Dendritic cell treated with granulocyte-macrophage colony-stimulating factor and Interleukin-4, amounts not matched to agents 40 ng/mL and 50 ng/mL, for 4 days (primary cell): Measurements from ENCODE around the gene PNO1.

Experiments used
- H3K27ac Mint-ChIP-seq: one replicate; pipeline ENCODE4 v1.8.0; 2022; ENCODE audit warnings: mild to moderate bottlenecking, mixed read lengths
- H3K27me3 Mint-ChIP-seq: one replicate; pipeline ENCODE4 v1.8.0; 2022; ENCODE audit warnings: mild to moderate bottlenecking, mixed read lengths
- H3K36me3 Mint-ChIP-seq: one replicate; pipeline ENCODE4 v1.8.0; 2022; ENCODE audit warnings: low read depth, mixed read lengths
- H3K4me1 Mint-ChIP-seq: one replicate; pipeline ENCODE4 v1.8.0; 2022; ENCODE audit warnings: low read depth, mixed read lengths
- H3K4me3 Mint-ChIP-seq: one replicate; pipeline ENCODE4 v1.8.0; 2022; ENCODE audit warnings: mild to moderate bottlenecking, moderate library complexity, mixed read lengths
- H3K9me3 Mint-ChIP-seq: one replicate; pipeline ENCODE4 v1.8.0; 2022; ENCODE audit warnings: mixed read lengths
- intact Hi-C: fragments of 100-400 bp; cut with micrococcal nuclease; formaldehyde crosslinking; loops from one replicate; pipeline ENCODE4 v1.15.0; 2022

Gene PNO1

DNA sequence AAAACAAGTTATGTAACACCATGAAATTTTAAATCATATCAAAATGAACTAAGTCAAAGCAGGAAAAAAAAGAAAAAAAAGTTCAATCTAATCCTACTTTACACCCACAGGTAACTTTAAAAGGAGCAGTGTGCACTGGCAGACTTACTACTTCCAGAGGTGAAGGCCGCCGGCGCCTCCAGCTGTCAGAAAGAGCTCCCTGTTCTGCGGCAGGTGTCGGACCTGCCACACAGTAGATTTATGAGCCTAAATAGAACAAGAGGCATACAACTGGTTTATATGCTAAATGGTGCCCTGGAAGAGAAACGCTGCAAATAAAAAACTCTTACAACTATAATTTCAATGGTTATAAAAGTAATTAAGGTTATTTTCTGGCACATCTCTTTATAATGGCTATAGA lies 23.1 kb upstream of the PNO1 start:
- H3K4me3 Mint-ChIP-seq: no peak overlapping the region
- no peaks in the 10 kb centered on the region for H3K9me3 Mint-ChIP-seq
- H3K36me3 Mint-ChIP-seq: peaks cover 52% of the 10 kb centered on the region

DNA sequence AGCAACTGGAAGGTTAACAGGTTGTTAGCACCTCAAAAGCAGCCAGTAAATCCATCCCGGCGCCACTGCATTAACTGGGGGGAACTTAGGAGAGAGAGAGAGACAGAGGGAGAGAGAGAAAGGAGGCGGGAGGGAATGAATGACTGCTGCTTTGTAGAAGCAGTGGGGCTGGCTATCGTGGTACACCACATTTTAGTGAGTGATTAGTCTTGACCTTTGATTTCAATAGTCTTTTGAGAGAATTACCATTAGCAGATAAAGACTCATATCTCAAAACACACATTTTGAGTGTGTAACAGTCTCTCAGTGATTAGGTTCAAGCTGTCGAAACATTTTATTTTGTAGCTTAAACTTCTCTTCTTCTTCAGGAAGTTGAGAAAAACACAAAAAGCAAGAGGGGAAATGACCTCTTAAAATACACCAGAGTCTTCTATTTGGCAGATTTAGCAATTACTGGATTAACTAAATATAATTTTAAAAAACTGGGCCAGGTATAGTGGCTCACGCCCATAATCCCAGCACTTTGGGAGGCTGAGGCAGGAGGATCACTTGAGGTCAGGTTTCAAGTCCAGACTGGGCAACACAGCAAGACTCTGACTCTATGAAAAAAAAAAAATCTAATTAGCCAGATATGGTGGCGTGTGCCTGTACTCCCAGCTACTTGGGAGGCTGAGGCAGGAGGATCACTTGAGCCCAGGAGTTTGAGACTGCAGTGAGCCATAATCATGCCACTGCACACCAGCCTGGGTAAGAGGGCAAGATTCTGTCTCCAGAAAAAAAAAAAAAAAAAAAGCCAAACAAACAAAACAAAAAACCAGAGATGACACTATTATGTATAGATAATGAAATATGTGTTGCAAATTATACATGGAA lies 22.0 kb upstream of the PNO1 start:
- intact Hi-C loops: no loop called here
- Mint-ChIP-seq H3K36me3 (peaks cover 48% of the 10 kb centered on the region), H3K4me3 (no peak overlapping the region), H3K27me3 (no peaks in the 10 kb centered on the region), H3K9me3 (no peaks in the 10 kb centered on the region), H3K4me1 (peaks cover 18% of the 10 kb centered on the region), H3K27ac (no peak overlapping the region)

More for the DNA sequence above, 23.1 kb upstream of the PNO1 start:
- Mint-ChIP-seq H3K4me1 (peaks cover 18% of the 10 kb centered on the region), H3K27me3 (no peaks in the 10 kb centered on the region), H3K27ac (no peak overlapping the region)
- intact Hi-C loops: no loop called here

DNA sequence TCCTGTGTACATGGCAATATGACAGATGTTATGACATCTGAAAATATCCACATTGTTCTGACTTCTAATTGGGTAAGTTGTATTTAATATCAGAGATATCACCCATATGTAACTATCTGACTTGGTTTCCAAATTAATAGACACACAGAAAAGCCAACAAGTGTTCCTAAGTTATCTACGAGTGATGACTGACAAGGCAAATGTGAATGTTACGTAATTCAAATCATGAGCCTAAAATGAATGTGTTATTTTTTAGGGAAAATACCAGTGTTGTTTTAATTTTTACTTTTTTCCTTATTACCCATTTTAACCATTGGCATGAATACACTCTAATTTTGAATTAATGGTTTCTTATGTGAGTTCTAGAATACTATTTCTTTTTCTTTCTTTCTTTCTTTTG lies 15.8 kb upstream of the PNO1 start:
- Mint-ChIP-seq H3K9me3 (no peaks in the 10 kb centered on the region), H3K36me3 (peaks cover 35% of the 10 kb centered on the region), H3K27ac (no peak overlapping the region), H3K4me3 (no peak overlapping the region), H3K4me1 (no peaks in the 10 kb centered on the region), H3K27me3 (no peaks in the 10 kb centered on the region)
- intact Hi-C loops: no loop called here

DNA sequence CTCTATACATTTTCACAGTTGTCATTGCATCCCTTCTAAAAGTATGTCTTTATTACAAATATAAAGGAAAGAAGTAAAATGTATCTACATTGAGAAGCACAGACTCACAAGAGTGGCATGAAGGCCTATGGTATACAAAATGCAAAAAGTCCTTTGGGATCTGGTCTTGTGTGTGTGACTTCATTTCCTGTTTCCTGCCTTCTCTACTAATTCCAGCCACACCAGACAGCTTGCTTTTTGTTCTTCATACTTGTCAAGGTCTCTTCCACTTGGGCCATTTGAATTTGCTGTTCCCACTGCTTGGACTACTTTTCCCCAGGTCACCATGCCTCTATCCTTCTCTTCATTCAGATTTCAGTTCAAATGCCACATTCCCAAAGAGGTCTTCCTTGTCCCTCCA lies 6.7 kb upstream of the PNO1 start:
- intact Hi-C loops: no loop called here
- H3K9me3 Mint-ChIP-seq: no peaks in the 10 kb centered on the region
- no peak overlapping the region for H3K4me3 Mint-ChIP-seq
- H3K27me3 Mint-ChIP-seq: no peaks in the 10 kb centered on the region
- peak overlapping the region; percentile 20 for H3K27ac Mint-ChIP-seq
- peaks cover 15% of the 10 kb centered on the region for H3K4me1 Mint-ChIP-seq
- H3K36me3 Mint-ChIP-seq: peaks cover 6% of the 10 kb centered on the region

DNA sequence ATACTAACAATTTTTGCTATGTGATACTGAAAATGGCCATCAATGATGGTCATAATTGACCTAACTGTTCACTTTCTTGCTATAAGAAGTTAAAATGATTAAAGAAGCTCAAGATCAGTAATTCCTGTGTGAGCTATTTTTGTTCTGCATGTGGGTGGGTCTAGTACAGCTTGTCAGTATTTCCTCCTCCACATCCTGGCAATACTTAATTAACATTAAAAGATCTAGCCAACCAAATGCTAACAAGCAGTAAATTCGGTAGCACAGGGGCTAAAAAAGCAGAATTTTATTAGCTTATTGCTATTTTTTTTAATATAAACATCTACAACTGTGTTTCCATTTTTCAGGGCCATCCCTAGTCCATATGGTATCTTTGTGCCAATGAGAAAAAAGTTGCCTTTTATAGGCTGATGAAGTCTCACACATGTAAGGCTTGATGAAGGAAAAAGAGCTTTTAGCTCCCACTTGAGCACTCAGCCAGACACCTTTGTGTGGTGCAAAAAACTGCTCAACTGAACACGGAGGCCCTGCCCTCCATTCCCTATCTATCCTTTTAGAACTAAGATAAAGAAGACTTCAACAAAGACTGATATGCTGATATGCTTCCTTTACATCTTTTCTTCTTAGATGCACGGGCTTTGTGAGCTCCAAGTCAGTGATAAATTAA lies 4.9 kb upstream of the PNO1 start:
- intact Hi-C loops: no loop called here
- H3K4me3 Mint-ChIP-seq: no peak overlapping the region
- H3K36me3 Mint-ChIP-seq: peaks cover 18% of the 10 kb centered on the region
- peaks cover 24% of the 10 kb centered on the region for H3K4me1 Mint-ChIP-seq
- H3K9me3 Mint-ChIP-seq: no peaks in the 10 kb centered on the region
- H3K27me3 Mint-ChIP-seq: no peaks in the 10 kb centered on the region
- H3K27ac Mint-ChIP-seq: no peak overlapping the region

DNA sequence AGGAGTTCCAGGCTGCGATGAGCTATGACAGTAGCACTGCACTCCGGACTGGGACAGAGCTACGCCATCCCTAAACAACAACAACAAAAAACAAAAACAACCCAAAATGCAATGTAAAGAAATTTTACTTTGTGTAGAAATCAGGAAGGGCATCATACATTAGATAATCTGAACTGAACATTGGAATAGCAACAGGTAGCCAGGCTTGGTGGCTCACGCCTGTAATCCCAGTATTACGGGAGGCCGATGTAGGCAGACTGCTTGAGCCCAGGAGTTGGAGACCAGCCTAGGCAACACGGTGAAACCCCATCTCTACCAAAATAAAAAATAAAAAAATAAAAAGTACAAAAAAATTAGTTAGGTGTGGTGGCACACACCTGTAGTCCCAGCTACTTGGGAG lies 2.1 kb upstream of the PNO1 start:
- Mint-ChIP-seq H3K4me1 (peaks cover 24% of the 10 kb centered on the region), H3K4me3 (no peak overlapping the region), H3K27me3 (no peaks in the 10 kb centered on the region), H3K27ac (no peak overlapping the region), H3K36me3 (peaks cover 33% of the 10 kb centered on the region), H3K9me3 (no peaks in the 10 kb centered on the region)
- intact Hi-C loops: loop anchor here (2.0 kb wide), 3 partner anchors 33 to 97 kb away; partner anchors contain the start of genes C1D and PPP3R1

DNA sequence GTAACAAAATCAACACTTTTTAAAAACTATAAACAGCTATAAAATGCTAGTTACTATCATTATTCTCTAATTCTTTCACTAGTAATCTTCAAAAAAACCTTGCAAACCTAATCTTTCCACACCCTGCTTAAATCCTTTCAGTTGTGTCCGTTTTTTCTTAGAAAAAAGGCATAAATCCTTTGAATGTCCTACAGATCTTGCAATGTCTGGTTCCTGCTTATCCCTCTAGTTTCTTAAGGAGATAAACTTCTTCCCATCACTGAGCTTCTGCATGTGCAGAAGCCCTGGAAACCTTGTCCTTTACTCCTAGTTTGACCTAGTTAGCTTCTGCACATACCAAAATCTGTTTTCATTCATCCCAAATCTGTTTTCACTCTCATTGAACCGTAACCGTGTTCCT lies 1.3 kb upstream of the PNO1 start:
- Mint-ChIP-seq H3K4me3 (peak overlapping the region; percentile 99), H3K36me3 (peaks cover 37% of the 10 kb centered on the region), H3K9me3 (no peaks in the 10 kb centered on the region), H3K27ac (peak overlapping the region; percentile 95), H3K27me3 (no peaks in the 10 kb centered on the region), H3K4me1 (peaks cover 18% of the 10 kb centered on the region)
- intact Hi-C loops: loop anchor here (2.0 kb wide), 3 partner anchors 34 to 96 kb away; partner anchors contain the start of genes C1D and PPP3R1

DNA sequence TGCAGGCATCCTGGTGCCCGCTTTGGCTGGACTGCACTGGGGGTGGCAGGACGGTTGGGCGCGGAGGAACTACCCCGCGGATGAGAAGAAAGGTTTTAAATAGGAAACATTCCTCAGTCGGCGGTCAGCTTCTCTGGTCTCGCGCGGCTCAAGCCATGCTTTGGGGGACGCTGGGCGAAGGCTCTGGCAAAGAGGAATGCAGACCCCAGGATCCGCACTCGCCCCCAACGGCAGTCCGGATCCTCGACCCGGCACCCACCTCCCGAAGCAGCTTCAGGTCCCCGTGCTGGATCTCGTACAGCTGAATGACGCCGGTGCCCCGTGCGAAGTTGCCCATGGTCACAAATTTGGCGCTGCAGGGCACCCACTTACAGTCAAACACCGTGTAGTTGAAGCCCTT lies 686 bp upstream of the PNO1 start:
- Mint-ChIP-seq H3K4me3 (peak overlapping the region; percentile 99), H3K27ac (peak overlapping the region; percentile 95), H3K27me3 (no peaks in the 10 kb centered on the region), H3K4me1 (peaks cover 13% of the 10 kb centered on the region), H3K9me3 (no peaks in the 10 kb centered on the region), H3K36me3 (peaks cover 41% of the 10 kb centered on the region)
- intact Hi-C loops: loop anchor here (2.0 kb wide), 3 partner anchors 34 to 96 kb away; partner anchors contain the start of genes C1D and PPP3R1

DNA sequence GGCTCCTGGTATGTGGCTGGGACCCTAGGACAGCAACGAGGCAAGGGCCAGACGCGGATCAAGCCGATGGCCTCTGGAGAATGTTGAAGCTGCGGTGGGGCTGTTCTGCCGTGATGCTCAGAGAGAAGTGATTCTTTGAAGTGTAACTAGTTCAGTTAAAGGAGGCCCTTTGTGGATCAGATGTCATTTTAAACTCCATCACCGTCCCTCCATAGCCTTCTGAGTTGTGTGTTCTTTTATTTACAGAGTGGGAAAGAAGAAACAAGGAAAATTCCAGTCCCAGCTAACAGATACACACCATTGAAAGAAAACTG lies 403 bp downstream of the PNO1 start:
- Mint-ChIP-seq H3K4me1 (peaks cover 10% of the 10 kb centered on the region), H3K4me3 (peak overlapping the region; percentile 99), H3K27ac (peak overlapping the region; percentile 95), H3K9me3 (no peaks in the 10 kb centered on the region), H3K27me3 (no peaks in the 10 kb centered on the region), H3K36me3 (peaks cover 52% of the 10 kb centered on the region)
- intact Hi-C loops: no loop called here

DNA sequence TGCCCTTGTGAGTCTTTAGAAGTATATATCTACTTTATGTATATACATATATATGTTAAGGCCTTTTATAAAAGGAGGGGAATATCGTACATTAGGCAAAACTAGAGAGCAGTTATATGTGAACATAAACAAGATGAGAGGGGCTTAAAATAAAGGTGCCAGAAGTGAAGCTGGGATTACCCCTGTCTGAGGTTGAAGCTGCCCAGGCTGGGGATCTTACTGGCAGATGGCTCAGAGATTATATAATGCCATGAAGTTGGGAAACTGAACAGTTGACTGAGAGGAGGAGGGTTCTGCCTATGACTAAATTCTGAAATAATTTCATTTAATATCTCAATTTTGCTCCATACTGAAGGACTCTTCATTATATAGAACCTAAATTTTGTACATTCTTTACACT lies 6.0 kb downstream of the PNO1 start:
- intact Hi-C loops: no loop called here
- Mint-ChIP-seq H3K4me1 (peaks cover 17% of the 10 kb centered on the region), H3K27me3 (no peaks in the 10 kb centered on the region), H3K9me3 (no peaks in the 10 kb centered on the region), H3K36me3 (peaks cover 80% of the 10 kb centered on the region), H3K4me3 (no peak overlapping the region), H3K27ac (no peak overlapping the region)

DNA sequence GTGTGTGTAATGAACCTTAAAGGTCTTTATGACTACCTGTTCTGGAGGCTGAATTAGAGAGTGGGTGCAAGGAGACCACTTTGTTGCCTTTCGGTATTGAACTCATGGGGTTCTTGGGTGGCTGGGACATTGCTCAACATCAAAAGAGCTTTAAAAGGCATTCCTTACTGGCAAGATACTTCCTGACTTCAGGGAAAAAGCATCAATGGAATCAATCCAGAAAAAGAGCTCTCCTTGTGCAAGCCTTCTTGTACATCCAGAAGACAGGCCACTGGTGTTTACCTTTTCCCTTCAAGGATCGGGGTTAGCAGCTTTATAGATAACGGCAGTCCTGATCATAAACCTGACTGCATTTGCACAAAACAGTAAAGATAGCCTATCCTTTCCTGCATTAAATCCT lies 9.5 kb downstream of the PNO1 start:
- peaks cover 51% of the 10 kb centered on the region for H3K36me3 Mint-ChIP-seq
- no peak overlapping the region for H3K4me3 Mint-ChIP-seq
- H3K4me1 Mint-ChIP-seq: peaks cover 17% of the 10 kb centered on the region
- intact Hi-C loops: no loop called here
- no peaks in the 10 kb centered on the region for H3K27me3 Mint-ChIP-seq
- no peak overlapping the region for H3K27ac Mint-ChIP-seq
- no peaks in the 10 kb centered on the region for H3K9me3 Mint-ChIP-seq

DNA sequence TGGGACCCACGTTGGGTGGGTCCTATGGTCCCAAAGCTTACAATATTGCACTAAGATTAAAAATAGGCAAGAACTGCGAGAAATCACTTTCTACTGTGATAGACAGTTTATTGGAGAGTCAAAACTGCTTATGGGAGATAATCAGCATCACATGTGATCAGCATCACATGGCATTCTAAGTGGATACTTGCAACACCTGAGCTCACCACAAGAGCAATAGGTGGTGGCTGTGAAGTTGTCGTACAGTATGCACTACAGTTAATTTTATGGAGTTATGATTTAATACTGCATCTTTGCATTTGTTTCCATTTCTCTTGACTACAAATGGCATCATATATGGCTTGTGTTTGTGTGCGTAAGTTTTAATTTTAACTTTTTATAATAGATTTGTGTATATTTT lies 11.6 kb downstream of the PNO1 start:
- intact Hi-C loops: no loop called here
- Mint-ChIP-seq H3K9me3 (no peaks in the 10 kb centered on the region), H3K36me3 (peaks cover 41% of the 10 kb centered on the region), H3K4me3 (no peak overlapping the region), H3K27ac (no peak overlapping the region), H3K27me3 (no peaks in the 10 kb centered on the region), H3K4me1 (peaks cover 27% of the 10 kb centered on the region)

DNA sequence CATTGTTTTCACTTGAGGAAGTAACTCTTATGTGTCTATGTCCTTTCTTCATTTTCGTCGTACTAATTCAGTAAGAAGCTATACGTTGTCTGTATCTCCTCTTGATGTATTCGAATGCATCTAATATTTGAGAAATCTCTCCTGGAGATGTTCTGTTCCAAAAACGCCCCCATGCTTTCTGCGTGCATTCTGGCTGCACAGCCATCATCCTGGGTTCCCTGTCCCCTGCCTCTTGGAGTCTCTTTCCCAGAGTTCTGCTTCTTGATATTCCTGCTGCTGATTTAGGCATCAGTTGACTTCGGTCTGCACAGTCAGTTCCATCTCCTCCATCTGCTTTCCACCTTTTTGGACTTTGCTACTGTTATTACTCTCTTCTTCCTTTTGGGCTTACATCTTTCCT lies 13.5 kb downstream of the PNO1 start:
- Mint-ChIP-seq H3K27ac (no peak overlapping the region), H3K27me3 (no peaks in the 10 kb centered on the region), H3K36me3 (peaks cover 40% of the 10 kb centered on the region), H3K9me3 (no peaks in the 10 kb centered on the region), H3K4me3 (no peak overlapping the region), H3K4me1 (peaks cover 21% of the 10 kb centered on the region)
- intact Hi-C loops: no loop called here

DNA sequence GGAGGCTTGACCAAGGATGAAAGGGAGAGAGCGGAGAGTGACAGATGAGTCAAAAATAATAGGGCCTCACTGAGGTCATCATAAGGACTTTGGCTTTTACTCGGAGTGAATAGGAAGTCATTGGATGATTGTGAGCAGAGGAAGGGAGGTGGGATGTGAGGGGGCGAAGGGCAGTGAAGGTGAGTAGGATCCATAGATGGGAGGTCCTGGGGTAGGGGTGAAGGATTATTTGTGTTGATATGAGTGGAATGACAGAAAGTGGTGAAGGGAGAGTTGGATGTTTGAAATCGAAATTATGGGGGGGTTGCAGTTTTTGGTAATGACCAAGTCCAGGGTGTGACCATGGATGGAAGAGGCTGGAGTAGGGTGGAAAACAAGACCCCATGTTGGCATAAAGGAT lies 14.0 kb downstream of the PNO1 start:
- Mint-ChIP-seq H3K36me3 (peaks cover 37% of the 10 kb centered on the region), H3K27ac (no peak overlapping the region), H3K4me3 (no peak overlapping the region), H3K27me3 (no peaks in the 10 kb centered on the region), H3K9me3 (no peaks in the 10 kb centered on the region), H3K4me1 (peaks cover 16% of the 10 kb centered on the region)
- intact Hi-C loops: no loop called here
